ENCODE data around the gene ARL16. TPM values are rescaled to one million over a fixed set of nuclear protein-coding genes. Genes with fewer than 3 reads are reported as not detected.

The ARL16 gene
- total and polyA plus RNA-seq, 2 of the 8 experiments (the other 6 are each of a cell fraction or from before 2014, with no cell fraction given): 37.0 to 60.8 TPM

- Histone ChIP-seq H2BK5ac (ENCODE audit: low read depth, low read length) (no peak overlapping the region), H3K56ac (replicated peaks; ENCODE audit: insufficient read length, low read depth, low read length) (no peak overlapping the region), H3K14ac (ENCODE audit: insufficient read length) (no peak overlapping the region), H2BK20ac (ENCODE audit: low read length) (no peak overlapping the region), H3K4me3 (ENCODE audit: extremely low read depth in 1 of 4, insufficient read depth in 2 of 4, low read depth in 3 of 4, low read length in 4 of 4) (no peak overlapping the region), H2BK120ac (replicated peaks; ENCODE audit: low read depth, low read length) (no peak overlapping the region), H3K9ac (replicated peaks in 1 of 4; ENCODE audit: extremely low read depth in 1 of 4, low read depth in 3 of 4, low read length in 3 of 4) (no peak overlapping the region), H4K91ac (replicated peaks; ENCODE audit: insufficient read length, low read length) (no peak overlapping the region), H2BK12ac (ENCODE audit: low read depth, low read length) (no peak overlapping the region), H3K79me2 (ENCODE audit: control insufficient read depth in 1 of 2, insufficient read depth in 2 of 2, low read length in 2 of 2) (peaks cover 0 to 12% of the 10 kb centered on the region in 2 experiments; a peak in 2 of 4 replicates), H3K79me1 (ENCODE audit: low read depth, low read length) (peaks cover 5% of the 10 kb centered on the region), H3K23me2 (ENCODE audit: low read depth, low read length) (no peaks in the 10 kb centered on the region), H3K36me3 (ENCODE audit: control insufficient read depth in 2 of 4, insufficient read depth in 4 of 4, low read length in 3 of 4) (peaks cover 4 to 56% (median 28%) of the 10 kb centered on the region in 4 experiments; a peak in 6 of 8 replicates), H3K4ac (replicated peaks; ENCODE audit: insufficient read length, low read depth, low read length) (no peak overlapping the region), H2AFZ (ENCODE audit: low read length) (no peak overlapping the region), H3K27ac (ENCODE audit: low read depth, low read length) (no peak overlapping the region), H3K4me2 (ENCODE audit: insufficient read depth in 1 of 2, low read depth in 2 of 2, low read length in 2 of 2) (no peak overlapping the region), H3K4me1 (replicated peaks in 1 of 4; ENCODE audit: control insufficient read depth in 3 of 4, insufficient read depth in 4 of 4, low read length in 3 of 4) (peaks cover 0 to 2% (median under 1%) of the 10 kb centered on the region in 4 experiments; a peak in 2 of 7 replicates), H3K18ac (ENCODE audit: extremely low read depth, low read length) (no peak overlapping the region), H3K9me3 (ENCODE audit: insufficient read depth in 2 of 2, low read depth in 1 of 2, low read length in 1 of 2) (no peaks in the 10 kb centered on the region), H2AK5ac (ENCODE audit: low read depth, low read length) (no peak overlapping the region), H4K20me1 (replicated peaks in 1 of 2; ENCODE audit: control insufficient read depth in 1 of 2, insufficient read depth in 2 of 2, low read length in 2 of 2) (peaks cover 0 to 25% of the 10 kb centered on the region in 2 experiments), H4K8ac (ENCODE audit: extremely low read depth, insufficient read depth, low read length) (no peak overlapping the region), H4K5ac (ENCODE audit: insufficient read length, low read depth, low read length) (no peak overlapping the region), H2BK15ac (ENCODE audit: low read length) (no peak overlapping the region), H3K23ac (ENCODE audit: insufficient read length) (no peak overlapping the region), H3K27me3 (replicated peaks in 1 of 4; ENCODE audit: control insufficient read depth in 3 of 4, extremely low read depth in 1 of 4, insufficient read depth in 3 of 4, low read length in 3 of 4) (no peaks in the 10 kb centered on the region)
- CTCF ChIA-PET (ENCODE audit: partially characterized antibody): interaction anchor here (1.0 to 1.4 kb wide), 3 partner anchors 11 to 19 kb away, joined by 3 to 4 read pairs (median 3); no protein-coding TSS in a partner anchor
- DNase-seq (ENCODE audit: low read depth in 1 of 2, low spot score in 2 of 2): no peak
- 94% methylated on average over 18 of the region's 18 CpGs; no CpG with 5 or more reads in 1 of the 2 experiments for whole genome bisulfite sequencing, 2 experiments (ENCODE audit: extremely low coverage in 1 of 2, insufficient coverage in 1 of 2, insufficient read length in 1 of 2, insufficient replicate concordance in 2 of 2, low coverage in 1 of 2, low lambda C conversion rate in 2 of 2, missing lambda C conversion rate in 1 of 2)
- no peak for FAIRE-seq
- POLR2A ChIA-PET (ENCODE audit: partially characterized antibody): interaction anchor here (0.7 to 28.4 kb wide), 4 partner anchors 8 to 22 kb away, joined by 3 to 436 read pairs (median 52); partner anchors contain the start of genes ARL16, HGS, MRPL12 and SLC25A10
- no peak for TF ChIP-seq GABPA (IDR thresholded peaks at IDR 0.05; ENCODE audit: borderline replicate concordance, insufficient read depth, low read length)
- TF ChIP-seq CBX8 (IDR thresholded peaks at IDR 0.05; ENCODE audit: borderline replicate concordance, low read depth, low read length): no peak
- no peak for TF ChIP-seq JUN (IDR thresholded peaks at IDR 0.05; ENCODE audit: low read depth, low read length)
- TF ChIP-seq ZNF274 (IDR thresholded peaks at IDR 0.05; ENCODE audit: borderline replicate concordance, extremely low read depth, low read length): no peak
- no peak for TF ChIP-seq CREB1 (IDR thresholded peaks at IDR 0.05)
- TF ChIP-seq TEAD4 (IDR thresholded peaks at IDR 0.05; ENCODE audit: low read depth, low read length): no peak
- no peak for TF ChIP-seq CTBP2 (IDR thresholded peaks at IDR 0.05; ENCODE audit: borderline replicate concordance, insufficient read depth, insufficient read length, low read length)
- no peak for TF ChIP-seq POU5F1 (IDR thresholded peaks at IDR 0.05; ENCODE audit: low read depth, low read length)
- TF ChIP-seq ASH2L (IDR thresholded peaks at IDR 0.05; ENCODE audit: low read length): no peak
Measured at GRCh38 chr17:81690066-81690465, 6.5 kb upstream of the ARL16 start.
